HCT116 (cell line): ENCODE results near the gene PRKCZ. TPM values are rescaled to one million over a fixed set of nuclear protein-coding genes. Genes with fewer than 3 reads are reported as not detected.

Experiments used
- ATAC-seq: fragments of 200-7000 bp; cut with Tn5 transposase; 2 replicates; pipeline ENCODE4 v1.9.1; 2020; ENCODE audit warnings: mild to moderate bottlenecking, moderate library complexity
- BruUV-seq: library from RNA; stranded (reverse); fragments of 400-500 nt; replicated peaks from 2 replicates; lab custom pipeline; 2021; lab: Mats Ljungman, UMichigan
- CTCF ChIA-PET: fragments of 300-600 bp; sonication (Branson Sonifier 250); formaldehyde crosslinking; loops from one replicate; lab custom pipeline; 2021; ENCODE audit warnings: antibody characterized with exemption; lab: Charles Lee
- POLR2A ChIA-PET: fragments of 300-600, 350-600 bp; sonication (Branson Sonifier 250); formaldehyde crosslinking; loops from one replicate; lab custom pipeline; 2021; ENCODE audit warnings: antibody characterized with exemption; lab: Charles Lee
- RAD21 ChIA-PET, 2 experiments: fragments of 300-600 bp; sonication (Branson Sonifier 250); formaldehyde crosslinking; loops; one replicate each; lab custom pipeline; 2023; ENCODE audit warnings: low total read pairs in 2 of 2; ENCODE audit not compliant: uncharacterized antibody in 2 of 2, unreplicated experiment in 2 of 2, low non-redundant PET in 1 of 2; lab: Charles Lee
- DNase-seq: peaks from one replicate; pipeline ENCODE4 v3.0.0-alpha.2; 2010; ENCODE audit warnings: low read depth, low spot score
- H2AFZ ChIP-seq: fragments of 200-600 bp; shearing (Covaris generic), sonication (generic); 2 replicates; pipeline ENCODE4 v1.6.1; 2017; ENCODE audit warnings: low read depth, mixed run types, mixed read lengths, antibody characterized with exemption, low read length; ENCODE audit not compliant: poor library complexity, severe bottlenecking
- H3K27ac ChIP-seq: 2 replicates; pipeline ENCODE4 v1.5.1; 2012; ENCODE audit warnings: low read depth, low read length
- H3K27me3 ChIP-seq: fragments of 200-600 bp; sonication (generic); 2 replicates; pipeline ENCODE4 v1.6.1; 2016; ENCODE audit warnings: mixed run types, low read length, mixed read lengths; ENCODE audit not compliant: insufficient read depth
- H3K36me3 ChIP-seq, 2 experiments: fragments of 200-500 bp in 1 of 2; fragments of 200-600 bp in 1 of 2; sonication (Bioruptor generic) in 1 of 2; sonication (generic) in 1 of 2; 2 replicates each; pipeline versions ENCODE4 v1.5.1 to v1.6.1; 2014 to 2016; ENCODE audit warnings: low read length in 2 of 2, inconsistent platforms in 1 of 2, mixed read lengths in 1 of 2, mixed run types in 1 of 2; ENCODE audit not compliant: insufficient read depth in 2 of 2, control insufficient read depth in 1 of 2
- H3K4me1 ChIP-seq, 2 experiments: fragments of 200-600 bp in 1 of 2; sonication (generic) in 1 of 2; 2 replicates each; pipeline versions ENCODE4 v1.5.1 to v1.6.1; 2012 to 2017; ENCODE audit warnings: low read length in 2 of 2, inconsistent platforms in 1 of 2, mild to moderate bottlenecking in 1 of 2, mixed read lengths in 1 of 2, mixed run types in 1 of 2, moderate library complexity in 1 of 2; ENCODE audit not compliant: insufficient read depth in 2 of 2, control insufficient read depth in 1 of 2
- H3K4me2 ChIP-seq: fragments of 200-600 bp; sonication (generic); 2 replicates; pipeline ENCODE4 v1.6.1; 2017; ENCODE audit warnings: mixed run types, low read length, mixed read lengths
- H3K4me3 ChIP-seq, 2 experiments: fragments of 200-600 bp in 1 of 2; sonication (generic) in 1 of 2; replicated peaks in 1 of 2; 2 replicates each; pipeline ENCODE4 v1.5.1; 2011 to 2016; ENCODE audit warnings: low read length in 2 of 2, control low read depth in 1 of 2, low read depth in 1 of 2, mild to moderate bottlenecking in 1 of 2, mixed read lengths in 1 of 2, mixed run types in 1 of 2
- H3K79me2 ChIP-seq: fragments of 200-600 bp; sonication (generic); 2 replicates; pipeline ENCODE4 v1.6.1; 2017; ENCODE audit warnings: mild to moderate bottlenecking, mixed run types, low read length, moderate library complexity, mixed read lengths; ENCODE audit not compliant: insufficient read depth
- H3K9ac ChIP-seq: fragments of 200-600 bp; sonication (generic); 2 replicates; pipeline ENCODE4 v1.6.1; 2016; ENCODE audit warnings: low read length, mixed read lengths
- H3K9me2 ChIP-seq: fragments of 200-600 bp; sonication (generic), shearing (Covaris generic); 2 replicates; pipeline ENCODE4 v1.6.1; 2017; ENCODE audit warnings: mixed run types, mild to moderate bottlenecking, moderate library complexity; ENCODE audit not compliant: insufficient read depth
- H3K9me3 ChIP-seq, 2 experiments: fragments of 200-500 bp in 1 of 2; fragments of 200-600 bp in 1 of 2; sonication (Bioruptor generic) in 1 of 2; sonication (generic) in 1 of 2; 2 replicates each; pipeline ENCODE4 v1.6.1; 2014 to 2017; ENCODE audit warnings: low read length in 2 of 2, mixed read lengths in 2 of 2, inconsistent platforms in 1 of 2, low read depth in 1 of 2, mild to moderate bottlenecking in 1 of 2, mixed run types in 1 of 2, moderate library complexity in 1 of 2; ENCODE audit not compliant: control insufficient read depth in 1 of 2, insufficient read depth in 1 of 2
- H4K20me1 ChIP-seq: fragments of 200-600 bp; sonication (generic), shearing (Covaris generic); 2 replicates; pipeline ENCODE4 v1.6.1; 2017; ENCODE audit warnings: mixed run types, mild to moderate bottlenecking, moderate library complexity; ENCODE audit not compliant: insufficient read depth
- EZH2phosphoT487 ChIP-seq: fragments of 200-600 bp; IDR thresholded peaks from 2 replicates; pipeline ENCODE4 v1.6.1; 2018; ENCODE audit warnings: antibody characterized with exemption, borderline replicate concordance
- SRF ChIP-seq: IDR thresholded peaks from 2 replicates; pipeline ENCODE4 v1.6.1; 2012; ENCODE audit warnings: low read depth
- TCF7L2 ChIP-seq: IDR thresholded peaks from 2 replicates; pipeline ENCODE4 v1.7.0; 2011; ENCODE audit warnings: borderline replicate concordance, inconsistent platforms; ENCODE audit not compliant: insufficient read depth, insufficient read length; ENCODE audit errors: extremely low read depth
- intact Hi-C: fragments of 100-400 bp; cut with micrococcal nuclease; formaldehyde crosslinking; loops from 2 replicates; pipeline ENCODE4 v1.10.0; 2022
- total RNA-seq: library from RNA; stranded (reverse); gene quantifications from one replicate; pipeline ENCODE4 v1.2.1, GENCODE V29; 2021; ENCODE audit not compliant: unreplicated experiment
- TF ChIP-seq, protein P1 (sequence below): IDR thresholded peaks from 2 replicates; pipeline ENCODE4 v1.6.1; 2011; ENCODE audit warnings: mild to moderate bottlenecking, low read length, moderate library complexity; ENCODE audit not compliant: insufficient replicate concordance; ENCODE audit errors: extremely low read depth

PRKCZ gene
- total RNA-seq, 1 experiment from 2014 or later: 46.8 TPM

DNA sequence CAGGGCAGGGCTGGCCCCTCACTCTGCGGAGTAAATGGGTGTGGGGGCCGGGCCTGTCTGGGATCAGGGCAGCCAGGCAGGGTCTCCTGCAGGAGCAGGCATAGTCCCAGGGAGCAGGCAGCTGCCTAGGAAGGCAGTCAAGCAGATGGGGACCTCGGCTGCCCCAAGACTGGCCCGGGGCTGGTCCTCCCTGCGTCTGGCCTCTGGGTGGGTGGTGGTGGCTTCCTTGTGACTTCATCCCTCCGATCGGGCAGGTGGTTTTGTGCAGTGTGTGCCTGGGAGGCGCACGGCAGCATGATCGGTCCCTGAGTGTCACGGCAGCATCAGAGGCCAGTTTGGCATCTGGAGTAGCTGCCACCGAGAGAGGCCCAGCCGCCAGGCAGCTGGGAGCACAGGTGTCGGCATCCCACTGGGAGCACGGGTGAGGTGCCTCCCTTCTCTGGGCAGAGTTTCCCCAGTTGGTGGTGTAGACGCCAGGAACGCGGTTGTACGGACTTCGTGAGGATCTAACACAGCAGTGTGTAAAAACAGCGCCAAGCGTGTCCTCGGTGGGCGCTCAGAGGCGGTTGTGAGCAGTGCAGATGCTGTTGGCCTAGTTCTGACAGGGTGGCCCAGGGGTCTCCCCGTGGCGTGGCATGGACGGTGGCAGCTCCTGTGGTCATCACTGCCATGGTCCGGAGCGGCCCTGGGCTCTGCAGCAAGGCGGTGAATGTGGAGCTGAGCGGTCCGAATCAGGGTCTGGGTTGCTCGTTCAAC lies 45.9 kb downstream of the PRKCZ start:
- intact Hi-C loops: no loop called here
- no TSS peak for BruUV-seq
- RAD21 ChIA-PET: no interaction called here

More for the DNA sequence above, 45.9 kb downstream of the PRKCZ start:
- no peak overlapping the region for H2AFZ ChIP-seq
- ChIA-PET POLR2A (no interaction called here), CTCF (no interaction called here)
- 0 out of 4 replicates have a peak, but pooled peaks cover 0 to 5% of the 10 kb centered on the region in 2 experiments for H3K36me3 ChIP-seq
- H3K9me3 ChIP-seq: peaks cover 12 to 17% of the 10 kb centered on the region in 2 experiments; a peak in 2 of 4 replicates
- no peaks in the 10 kb centered on the region for H3K9me2 ChIP-seq
- H4K20me1 ChIP-seq: no peaks in the 10 kb centered on the region
- ATAC-seq: no peak
- TF ChIP-seq EZH2phosphoT487 (no peak), TCF7L2 (no peak), SRF (no peak)
- TF ChIP-seq, protein P1, sequence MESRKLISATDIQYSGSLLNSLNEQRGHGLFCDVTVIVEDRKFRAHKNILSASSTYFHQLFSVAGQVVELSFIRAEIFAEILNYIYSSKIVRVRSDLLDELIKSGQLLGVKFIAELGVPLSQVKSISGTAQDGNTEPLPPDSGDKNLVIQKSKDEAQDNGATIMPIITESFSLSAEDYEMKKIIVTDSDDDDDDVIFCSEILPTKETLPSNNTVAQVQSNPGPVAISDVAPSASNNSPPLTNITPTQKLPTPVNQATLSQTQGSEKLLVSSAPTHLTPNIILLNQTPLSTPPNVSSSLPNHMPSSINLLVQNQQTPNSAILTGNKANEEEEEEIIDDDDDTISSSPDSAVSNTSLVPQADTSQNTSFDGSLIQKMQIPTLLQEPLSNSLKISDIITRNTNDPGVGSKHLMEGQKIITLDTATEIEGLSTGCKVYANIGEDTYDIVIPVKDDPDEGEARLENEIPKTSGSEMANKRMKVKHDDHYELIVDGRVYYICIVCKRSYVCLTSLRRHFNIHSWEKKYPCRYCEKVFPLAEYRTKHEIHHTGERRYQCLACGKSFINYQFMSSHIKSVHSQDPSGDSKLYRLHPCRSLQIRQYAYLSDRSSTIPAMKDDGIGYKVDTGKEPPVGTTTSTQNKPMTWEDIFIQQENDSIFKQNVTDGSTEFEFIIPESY: no peak
- H3K79me2 ChIP-seq: no peaks in the 10 kb centered on the region
- H3K9ac ChIP-seq: no peak overlapping the region
- no peaks in the 10 kb centered on the region for H3K27me3 ChIP-seq
- H3K27ac ChIP-seq: no peak overlapping the region
- H3K4me3 ChIP-seq: no peak overlapping the region
- no peak for DNase-seq
- H3K4me2 ChIP-seq: no peak overlapping the region
- peaks cover 0 to 7% of the 10 kb centered on the region in 2 experiments; a peak in 1 of 4 replicates for H3K4me1 ChIP-seq
